ENCODE results near the gene CHN2. TPM values are rescaled to one million over a fixed set of nuclear protein-coding genes. Genes with fewer than 3 reads are reported as not detected.
A peak's percentile ranks its signal among the peaks of the same experiment; 100 is the strongest.

Gene CHN2
- total RNA-seq, 1 experiment from 2014 or later, result 18.8 TPM

GRCh38 chr7:29239638-29240037 is 45.1 kb downstream of the CHN2 start:
- peak in 1 of 2 experiments; percentile 28 for DNase-seq
- no peak overlapping the region for H3K27ac Mint-ChIP-seq (ENCODE audit: unreplicated experiment)
- CTCF ChIA-PET, result interaction anchor here (0.6 to 1.2 kb wide), 2 partner anchors 106 to 116 kb away, joined by 3 to 5 read pairs; no protein-coding TSS in a partner anchor
- Histone ChIP-seq H3K4me1 (peaks cover 12% of the 10 kb centered on the region; the same call in 1 of the 2 replicates), H3K27me3 (replicated peaks; ENCODE audit: control insufficient read depth, insufficient read depth, low read length) (no peaks in the 10 kb centered on the region), H3K4me3 (ENCODE audit: low read depth, low read length) (no peak overlapping the region), H3K36me3 (ENCODE audit: control insufficient read depth, insufficient read depth, low read length) (no peaks in the 10 kb centered on the region), H3K9me3 (no peaks in the 10 kb centered on the region)
- intact Hi-C loops (cut with micrococcal nuclease; ENCODE audit: unreplicated experiment), result loop anchor here (5.0 kb wide), 1 partner anchor 68 kb away; no protein-coding TSS in a partner anchor
- H3K27me3 Mint-ChIP-seq (ENCODE audit: insufficient read depth, unreplicated experiment), result no peaks in the 10 kb centered on the region
- POLR2A ChIA-PET, result no interaction called here
- no TSS peak for BruUV-seq (replicated peaks)
- peaks cover 11% of the 10 kb centered on the region for H3K9me3 Mint-ChIP-seq (ENCODE audit: unreplicated experiment)
- H3K4me1 Mint-ChIP-seq (ENCODE audit: low read depth, unreplicated experiment), result no peaks in the 10 kb centered on the region
- no peaks in the 10 kb centered on the region for H3K36me3 Mint-ChIP-seq (ENCODE audit: insufficient read depth, unreplicated experiment)
- H3K4me3 Mint-ChIP-seq (ENCODE audit: unreplicated experiment), result no peak overlapping the region
- peak; percentile 30 to 54 for TF ChIP-seq CTCF (IDR thresholded peaks at IDR 0.05; ENCODE audit: insufficient read depth in 1 of 2, low read depth in 1 of 2, low read length in 1 of 2, severe bottlenecking in 1 of 2, unreplicated experiment in 1 of 2)

GRCh38 chr7:29242265-29242664 is 47.7 kb downstream of the CHN2 start:
- Histone ChIP-seq H3K9me3 (no peaks in the 10 kb centered on the region), H3K27me3 (replicated peaks; ENCODE audit: control insufficient read depth, insufficient read depth, low read length) (no peaks in the 10 kb centered on the region), H3K4me1 (peaks cover 3% of the 10 kb centered on the region; the same call in 1 of the 2 replicates), H3K4me3 (ENCODE audit: low read depth, low read length) (no peak overlapping the region), H3K36me3 (ENCODE audit: control insufficient read depth, insufficient read depth, low read length) (no peaks in the 10 kb centered on the region)
- DNase-seq, result no peak
- POLR2A ChIA-PET, result no interaction called here
- H3K27ac Mint-ChIP-seq (ENCODE audit: unreplicated experiment), result no peak overlapping the region
- intact Hi-C loops (cut with micrococcal nuclease; ENCODE audit: unreplicated experiment), result loop anchor here (5.0 kb wide), 1 partner anchor 65 kb away; no protein-coding TSS in a partner anchor
- H3K4me3 Mint-ChIP-seq (ENCODE audit: unreplicated experiment), result no peak overlapping the region
- H3K36me3 Mint-ChIP-seq (ENCODE audit: insufficient read depth, unreplicated experiment), result no peaks in the 10 kb centered on the region
- CTCF ChIA-PET, result no interaction called here
- BruUV-seq (replicated peaks), result no TSS peak
- no peaks in the 10 kb centered on the region for H3K4me1 Mint-ChIP-seq (ENCODE audit: low read depth, unreplicated experiment)
- H3K27me3 Mint-ChIP-seq (ENCODE audit: insufficient read depth, unreplicated experiment), result no peaks in the 10 kb centered on the region
- peaks cover 11% of the 10 kb centered on the region for H3K9me3 Mint-ChIP-seq (ENCODE audit: unreplicated experiment)
- TF ChIP-seq CTCF (IDR thresholded peaks at IDR 0.05; ENCODE audit: insufficient read depth in 1 of 2, low read depth in 1 of 2, low read length in 1 of 2, severe bottlenecking in 1 of 2, unreplicated experiment in 1 of 2), result no peak

GRCh38 chr7:29243910-29244655 is 49.5 kb downstream of the CHN2 start:
- peak in 1 of 2 experiments; percentile 14 for DNase-seq

More at GRCh38 chr7:29243910-29244655, 49.5 kb downstream of the CHN2 start:
- H3K4me3 ChIP-seq (ENCODE audit: low read depth, low read length), result no peak overlapping the region
- no peaks in the 10 kb centered on the region for H3K9me3 ChIP-seq
- no peaks in the 10 kb centered on the region for H3K36me3 ChIP-seq (ENCODE audit: control insufficient read depth, insufficient read depth, low read length)
- Mint-ChIP-seq H3K4me1 (ENCODE audit: low read depth, unreplicated experiment) (peaks cover 7% of the 10 kb centered on the region), H3K9me3 (ENCODE audit: unreplicated experiment) (peaks cover 11% of the 10 kb centered on the region), H3K27me3 (ENCODE audit: insufficient read depth, unreplicated experiment) (no peaks in the 10 kb centered on the region), H3K4me3 (ENCODE audit: unreplicated experiment) (no peak overlapping the region), H3K36me3 (ENCODE audit: insufficient read depth, unreplicated experiment) (no peaks in the 10 kb centered on the region), H3K27ac (ENCODE audit: unreplicated experiment) (no peak overlapping the region)
- intact Hi-C loops (cut with micrococcal nuclease; ENCODE audit: unreplicated experiment), result loop anchor here (5.0 kb wide), 1 partner anchor 63 kb away; no protein-coding TSS in a partner anchor
- peak; percentile 20 for TF ChIP-seq CTCF (IDR thresholded peaks at IDR 0.05; ENCODE audit: insufficient read depth in 1 of 2, low read depth in 1 of 2, low read length in 1 of 2, severe bottlenecking in 1 of 2, unreplicated experiment in 1 of 2)
- no peaks in the 10 kb centered on the region for H3K4me1 ChIP-seq
- POLR2A ChIA-PET, result no interaction called here
- no TSS peak for BruUV-seq (replicated peaks)
- no peaks in the 10 kb centered on the region for H3K27me3 ChIP-seq (replicated peaks; ENCODE audit: control insufficient read depth, insufficient read depth, low read length)
- CTCF ChIA-PET, result no interaction called here

Data from Caco-2 (cell line).